HG03139 (cell line): ENCODE data around the gene ITGBL1.

Experiments used
- ATAC-seq: cut with Tn5 transposase; IDR thresholded peaks from one replicate; pipeline ENCODE4 v1.9.1; 2021; ENCODE audit not compliant: unreplicated experiment

The ITGBL1 gene

GRCh38 chr13:101451641-101452040 is 834 bp upstream of the ITGBL1 start:
- no peak for ATAC-seq

GRCh38 chr13:101453784-101454201 is 1.3 kb downstream of the ITGBL1 start:
- no peak for ATAC-seq

- no peak for ATAC-seq
Measured at GRCh38 chr13:101454767-101455166, 2.3 kb downstream of the ITGBL1 start.

- ATAC-seq = no peak
Measured at GRCh38 chr13:101455863-101456262, 3.4 kb downstream of the ITGBL1 start.

- no peak for ATAC-seq
Measured at GRCh38 chr13:101457176-101457575, 4.7 kb downstream of the ITGBL1 start.

- ATAC-seq = no peak
Measured at GRCh38 chr13:101465877-101466276, 13.4 kb downstream of the ITGBL1 start.

- ATAC-seq = no peak
Measured at GRCh38 chr13:101467415-101467814, 14.9 kb downstream of the ITGBL1 start.

GRCh38 chr13:101473458-101473857 is 21.0 kb downstream of the ITGBL1 start:
- no peak for ATAC-seq

GRCh38 chr13:101474419-101474957 is 22.0 kb downstream of the ITGBL1 start:
- ATAC-seq = no peak

- no peak for ATAC-seq
Measured at GRCh38 chr13:101475536-101475935, 23.1 kb downstream of the ITGBL1 start.

- ATAC-seq = no peak
Measured at GRCh38 chr13:101481421-101481820, 28.9 kb downstream of the ITGBL1 start.

- no peak for ATAC-seq
Measured at GRCh38 chr13:101486708-101487437, 34.4 kb downstream of the ITGBL1 start.

GRCh38 chr13:101487438-101487830 is 35.0 kb downstream of the ITGBL1 start:
- no peak for ATAC-seq

GRCh38 chr13:101488734-101489133 is 36.3 kb downstream of the ITGBL1 start:
- ATAC-seq = no peak

- ATAC-seq = no peak
Measured at GRCh38 chr13:101489643-101490405, 37.3 kb downstream of the ITGBL1 start.

- no peak for ATAC-seq
Measured at GRCh38 chr13:101490406-101491015, 38.0 kb downstream of the ITGBL1 start.

GRCh38 chr13:101492251-101492910 is 39.9 kb downstream of the ITGBL1 start:
- ATAC-seq = no peak

- ATAC-seq = no peak
Measured at GRCh38 chr13:101493541-101493940, 41.1 kb downstream of the ITGBL1 start.

- no peak for ATAC-seq
Measured at GRCh38 chr13:101499406-101499805, 46.9 kb downstream of the ITGBL1 start.

- no peak for ATAC-seq
Measured at GRCh38 chr13:101502618-101503017, 50.1 kb downstream of the ITGBL1 start.

- no peak for ATAC-seq
Measured at GRCh38 chr13:101511161-101511560, 58.7 kb downstream of the ITGBL1 start.
